ENCODE data around the gene EFCAB6.

DNA sequence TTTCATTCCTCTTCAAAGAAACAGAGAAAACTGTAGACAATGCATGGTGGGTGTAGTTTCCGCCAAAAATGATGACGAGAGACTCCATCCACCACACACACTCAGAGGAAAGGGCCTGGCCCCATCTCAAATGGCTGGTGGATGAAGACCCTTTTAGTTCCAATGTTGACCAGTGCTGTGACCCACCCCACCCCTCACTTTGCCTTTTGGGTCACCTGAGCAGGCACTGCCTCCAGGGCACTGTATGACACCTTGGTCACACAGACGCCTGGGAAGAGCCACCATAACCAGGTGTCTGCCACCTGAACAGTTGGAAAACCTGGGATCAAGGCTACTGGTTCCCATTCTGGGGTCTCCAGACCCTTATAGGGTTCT lies 279.0 kb downstream of the EFCAB6 start:
- TF ChIP-seq, protein P1, sequence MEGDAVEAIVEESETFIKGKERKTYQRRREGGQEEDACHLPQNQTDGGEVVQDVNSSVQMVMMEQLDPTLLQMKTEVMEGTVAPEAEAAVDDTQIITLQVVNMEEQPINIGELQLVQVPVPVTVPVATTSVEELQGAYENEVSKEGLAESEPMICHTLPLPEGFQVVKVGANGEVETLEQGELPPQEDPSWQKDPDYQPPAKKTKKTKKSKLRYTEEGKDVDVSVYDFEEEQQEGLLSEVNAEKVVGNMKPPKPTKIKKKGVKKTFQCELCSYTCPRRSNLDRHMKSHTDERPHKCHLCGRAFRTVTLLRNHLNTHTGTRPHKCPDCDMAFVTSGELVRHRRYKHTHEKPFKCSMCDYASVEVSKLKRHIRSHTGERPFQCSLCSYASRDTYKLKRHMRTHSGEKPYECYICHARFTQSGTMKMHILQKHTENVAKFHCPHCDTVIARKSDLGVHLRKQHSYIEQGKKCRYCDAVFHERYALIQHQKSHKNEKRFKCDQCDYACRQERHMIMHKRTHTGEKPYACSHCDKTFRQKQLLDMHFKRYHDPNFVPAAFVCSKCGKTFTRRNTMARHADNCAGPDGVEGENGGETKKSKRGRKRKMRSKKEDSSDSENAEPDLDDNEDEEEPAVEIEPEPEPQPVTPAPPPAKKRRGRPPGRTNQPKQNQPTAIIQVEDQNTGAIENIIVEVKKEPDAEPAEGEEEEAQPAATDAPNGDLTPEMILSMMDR (IDR thresholded peaks at IDR 0.05) = no peak
- no peak for TF ChIP-seq POLR2A (IDR thresholded peaks at IDR 0.05)

All from gastroesophageal sphincter (tissue), 3 donors.